GM12865 (cell line): ENCODE measurements around the gene PPP1R2C.

Experiments
- DNase-seq: peaks from one replicate; pipeline ENCODE4 v3.0.0; 2010; ENCODE audit warnings: low read depth
- H3K4me3 ChIP-seq: 2 replicates; pipeline ENCODE4 v1.5.1; 2011; ENCODE audit warnings: mild to moderate bottlenecking, low read depth, low read length, control low read depth
- CTCF ChIP-seq: IDR thresholded peaks from 2 replicates; pipeline ENCODE4 v1.5.1; 2011; ENCODE audit warnings: low read length, control low read depth, low read depth, inconsistent platforms; ENCODE audit not compliant: insufficient read depth; ENCODE audit errors: missing control alignments

The PPP1R2C gene

GRCh38 chrX:42738552-42738951, 39.4 kb downstream of the PPP1R2C start:
- TF ChIP-seq CTCF = no peak
- no peak for DNase-seq
- no peak overlapping the region for H3K4me3 ChIP-seq

GRCh38 chrX:42735250-42735649, 42.7 kb downstream of the PPP1R2C start:
- TF ChIP-seq CTCF = no peak
- DNase-seq = no peak
- H3K4me3 ChIP-seq = no peak overlapping the region

- TF ChIP-seq CTCF = no peak
- H3K4me3 ChIP-seq = no peak overlapping the region
- no peak for DNase-seq
These were observed 45.5 kb downstream of the PPP1R2C start for GRCh38 chrX:42732506-42732905.
